H1 (cell line): ENCODE data around the gene PIP5K1C. TPM values are rescaled to one million over a fixed set of nuclear protein-coding genes. Genes with fewer than 3 reads are reported as not detected.

ENCODE experiments used
- CTCF ChIA-PET: fragments of 300-600 bp; sonication (Branson Sonifier 250); formaldehyde crosslinking; loops from one replicate; lab custom pipeline; 2021; ENCODE audit not compliant: partially characterized antibody; lab: Charles Lee
- POLR2A ChIA-PET: fragments of 300-600 bp; sonication (Branson Sonifier 250); formaldehyde crosslinking; loops from one replicate; lab custom pipeline; 2021; ENCODE audit warnings: inconsistent platforms; ENCODE audit not compliant: partially characterized antibody; lab: Charles Lee
- DNase-seq, 2 experiments: peaks; one replicate each; pipeline versions ENCODE4 v3.0.0 to v3.0.0-alpha.2; 2010 to 2022; ENCODE audit warnings: low spot score in 2 of 2, low read depth in 1 of 2, mixed read lengths in 1 of 2
- FAIRE-seq: peaks from 2 replicates; lab custom pipeline; 2011; peaks lifted over from hg19 to GRCh38; lab: Jason Lieb, UNC
- H2AFZ ChIP-seq: 2 replicates; pipeline ENCODE4 v1.8.1; 2012; ENCODE audit warnings: low read length, inconsistent platforms
- H2AK5ac ChIP-seq: 2 replicates; pipeline ENCODE4 v1.6.1; 2013; ENCODE audit warnings: low read depth, low read length
- H2BK120ac ChIP-seq: replicated peaks from 2 replicates; pipeline ENCODE3; 2013; ENCODE audit warnings: low read depth, low read length, inconsistent platforms
- H2BK12ac ChIP-seq: 2 replicates; pipeline ENCODE4 v1.6.1; 2013; ENCODE audit warnings: low read depth, low read length
- H2BK15ac ChIP-seq: 2 replicates; pipeline ENCODE4 v1.6.1; 2013; ENCODE audit warnings: low read length
- H2BK20ac ChIP-seq: 2 replicates; pipeline ENCODE4 v1.6.1; 2013; ENCODE audit warnings: low read length
- H2BK5ac ChIP-seq: 2 replicates; pipeline ENCODE4 v1.6.1; 2013; ENCODE audit warnings: low read depth, low read length
- H3K14ac ChIP-seq: 2 replicates; pipeline ENCODE4 v1.6.1; 2013; ENCODE audit warnings: inconsistent platforms; ENCODE audit not compliant: insufficient read length
- H3K18ac ChIP-seq: 2 replicates; pipeline ENCODE4 v1.6.1; 2013; ENCODE audit warnings: low read length; ENCODE audit errors: extremely low read depth
- H3K23ac ChIP-seq: 2 replicates; pipeline ENCODE4 v1.6.1; 2013; ENCODE audit warnings: inconsistent platforms; ENCODE audit not compliant: insufficient read length
- H3K23me2 ChIP-seq: 2 replicates; pipeline ENCODE4 v1.6.1; 2013; ENCODE audit warnings: low read depth, low read length
- H3K27ac ChIP-seq: 2 replicates; pipeline ENCODE4 v1.6.1; 2011; ENCODE audit warnings: low read depth, low read length, inconsistent platforms
- H3K27me3 ChIP-seq, 4 experiments: replicated peaks in 1 of 4; 1 replicate in 1 of 4; 2 replicates in 3 of 4; pipeline versions ENCODE4 v1.6.1 to v1.8.1; 2011 to 2013; ENCODE audit warnings: low read length in 3 of 4, mild to moderate bottlenecking in 3 of 4, inconsistent platforms in 2 of 4, mixed read lengths in 2 of 4, moderate library complexity in 1 of 4; ENCODE audit not compliant: control insufficient read depth in 3 of 4, insufficient read depth in 3 of 4; ENCODE audit errors: extremely low read depth in 1 of 4
- H3K36me3 ChIP-seq, 4 experiments: 2 replicates each; pipeline versions ENCODE4 v1.6.1 to v1.8.1; 2011 to 2013; ENCODE audit warnings: mild to moderate bottlenecking in 4 of 4, low read length in 3 of 4, moderate library complexity in 2 of 4, control low read depth in 1 of 4, inconsistent platforms in 1 of 4; ENCODE audit not compliant: insufficient read depth in 4 of 4, control insufficient read depth in 2 of 4
- H3K4ac ChIP-seq: replicated peaks from 2 replicates; pipeline ENCODE3; 2013; ENCODE audit warnings: low read length, low read depth, mixed read lengths, inconsistent platforms; ENCODE audit not compliant: insufficient read length
- H3K4me1 ChIP-seq, 4 experiments: replicated peaks in 1 of 4; 1 replicate in 1 of 4; 2 replicates in 3 of 4; pipeline versions ENCODE4 v1.6.1 to v1.8.1; 2011 to 2013; ENCODE audit warnings: low read length in 3 of 4, inconsistent platforms in 2 of 4, mixed read lengths in 1 of 4; ENCODE audit not compliant: insufficient read depth in 4 of 4, control insufficient read depth in 3 of 4
- H3K4me2 ChIP-seq, 2 experiments: 2 replicates each; pipeline versions ENCODE4 v1.6.1 to v1.8.1; 2011 to 2013; ENCODE audit warnings: low read depth in 2 of 2, low read length in 2 of 2, control low read depth in 1 of 2, inconsistent platforms in 1 of 2, mild to moderate bottlenecking in 1 of 2; ENCODE audit not compliant: insufficient read depth in 1 of 2
- H3K4me3 ChIP-seq, 4 experiments: fragments of 200-600, 300-600 bp in 1 of 4; sonication (generic), shearing (Covaris generic), sonication (Bioruptor Twin) in 1 of 4; 2 replicates each; pipeline versions ENCODE4 v1.5.1 to v1.8.1; 2011 to 2016; ENCODE audit warnings: low read length in 4 of 4, low read depth in 3 of 4, control low read depth in 2 of 4, inconsistent platforms in 2 of 4, mild to moderate bottlenecking in 2 of 4, mixed read lengths in 1 of 4, moderate library complexity in 1 of 4; ENCODE audit not compliant: insufficient read depth in 2 of 4; ENCODE audit errors: extremely low read depth in 1 of 4
- H3K56ac ChIP-seq: replicated peaks from 2 replicates; pipeline ENCODE3; 2013; ENCODE audit warnings: low read depth, mild to moderate bottlenecking, mixed read lengths, low read length, inconsistent platforms; ENCODE audit not compliant: insufficient read length
- H3K79me1 ChIP-seq: 2 replicates; pipeline ENCODE4 v1.6.1; 2013; ENCODE audit warnings: low read depth, low read length, control low read depth
- H3K79me2 ChIP-seq, 2 experiments: 2 replicates each; pipeline versions ENCODE4 v1.6.1 to v1.8.1; 2012 to 2013; ENCODE audit warnings: low read length in 2 of 2, mild to moderate bottlenecking in 2 of 2, inconsistent platforms in 1 of 2; ENCODE audit not compliant: insufficient read depth in 2 of 2, control insufficient read depth in 1 of 2
- H3K9ac ChIP-seq, 4 experiments: replicated peaks in 1 of 4; 1 replicate in 1 of 4; 2 replicates in 3 of 4; pipeline versions ENCODE4 v1.6.1 to v1.8.1; 2011 to 2013; ENCODE audit warnings: low read depth in 3 of 4, low read length in 3 of 4, control low read depth in 2 of 4, mild to moderate bottlenecking in 2 of 4, moderate library complexity in 2 of 4, inconsistent platforms in 1 of 4; ENCODE audit errors: extremely low read depth in 1 of 4
- H3K9me3 ChIP-seq, 2 experiments: 2 replicates each; pipeline versions ENCODE4 v1.6.1 to v1.8.1; 2012 to 2013; ENCODE audit warnings: mild to moderate bottlenecking in 2 of 2, moderate library complexity in 2 of 2, control low read depth in 1 of 2, inconsistent platforms in 1 of 2, low read depth in 1 of 2, low read length in 1 of 2, mixed read lengths in 1 of 2; ENCODE audit not compliant: insufficient read depth in 2 of 2
- H4K20me1 ChIP-seq, 2 experiments: replicated peaks in 1 of 2; 2 replicates each; pipeline versions ENCODE3 to v1.8.1; 2011 to 2013; ENCODE audit warnings: inconsistent platforms in 2 of 2, low read length in 2 of 2, mild to moderate bottlenecking in 1 of 2; ENCODE audit not compliant: insufficient read depth in 2 of 2, control insufficient read depth in 1 of 2
- H4K5ac ChIP-seq: 2 replicates; pipeline ENCODE4 v1.6.1; 2013; ENCODE audit warnings: low read length, low read depth, mixed read lengths, inconsistent platforms; ENCODE audit not compliant: insufficient read length
- H4K8ac ChIP-seq: 2 replicates; pipeline ENCODE4 v1.8.0; 2013; ENCODE audit warnings: mild to moderate bottlenecking, moderate library complexity, low read length, inconsistent platforms; ENCODE audit not compliant: insufficient read depth; ENCODE audit errors: extremely low read depth
- H4K91ac ChIP-seq: replicated peaks from 2 replicates; pipeline ENCODE3; 2013; ENCODE audit warnings: low read length, mixed read lengths, inconsistent platforms; ENCODE audit not compliant: insufficient read length
- ATF2 ChIP-seq: IDR thresholded peaks from 2 replicates; pipeline ENCODE4 v1.6.1; 2012; ENCODE audit warnings: low read length, inconsistent platforms
- BCL11A ChIP-seq, 2 experiments: IDR thresholded peaks; one replicate each; pipeline ENCODE4 v1.6.1; 2011; ENCODE audit warnings: low read depth in 2 of 2, low read length in 2 of 2, mild to moderate bottlenecking in 2 of 2
- CEBPB ChIP-seq: IDR thresholded peaks from 2 replicates; pipeline ENCODE4 v1.6.1; 2012; ENCODE audit warnings: low read depth, low read length
- EGR1 ChIP-seq: IDR thresholded peaks from 2 replicates; pipeline ENCODE4 v1.6.1; 2011; ENCODE audit warnings: low read depth, low read length, borderline replicate concordance
- MAX ChIP-seq: IDR thresholded peaks from 2 replicates; pipeline ENCODE4 v1.6.1; 2012; ENCODE audit warnings: inconsistent platforms
- PHF8 ChIP-seq: fragments of 200-600 bp; sonication (generic); conservative IDR thresholded peaks from 2 replicates; pipeline ENCODE4 v1.7.1; 2012; ENCODE audit warnings: low read depth, mild to moderate bottlenecking, inconsistent platforms, low read length, moderate library complexity
- RBBP5 ChIP-seq: IDR thresholded peaks from 2 replicates; pipeline ENCODE4 v1.7.1; 2012; ENCODE audit warnings: low read depth, mild to moderate bottlenecking, inconsistent platforms, low read length, moderate library complexity, borderline replicate concordance
- RFX5 ChIP-seq: IDR thresholded peaks from 2 replicates; pipeline ENCODE4 v1.6.1; 2011; ENCODE audit warnings: low read depth, low read length, improper control_type of control experiment, borderline replicate concordance
- SIX5 ChIP-seq: IDR thresholded peaks from 2 replicates; pipeline ENCODE4 v1.6.1; 2011; ENCODE audit warnings: mild to moderate bottlenecking, low read depth, low read length
- WGBS, 2 experiments: shearing (Covaris generic) in 1 of 2; methylation state at CpG; one replicate each; pipeline versions ENCODE4 v1.1.6 to v1.1.7; 2013 to 2015; ENCODE audit warnings: low lambda C conversion rate in 2 of 2, mixed read lengths in 2 of 2, inconsistent platforms in 1 of 2, low coverage in 1 of 2, missing lambda C conversion rate in 1 of 2; ENCODE audit not compliant: insufficient replicate concordance in 2 of 2, insufficient coverage in 1 of 2, insufficient read length in 1 of 2; ENCODE audit errors: extremely low coverage in 1 of 2, missing lambda C conversion rate in 1 of 2; 5-methylcytosine and 5-hydroxymethylcytosine counted together
- polyA plus RNA-seq, 7 experiments: library from polyadenylated mRNA; depleted of rRNA in 3 of 7; stranded (reverse) in 5 of 7; unstranded in 2 of 7; fragments of >200 nt in 5 of 7; fragments of 200-250 nt in 2 of 7; gene quantifications; 1 replicate in 5 of 7; 2 replicates in 1 of 7; 4 replicates in 1 of 7; pipeline versions ENCODE4 v1.2.1 to v1.2.3, GENCODE V29; 2011 to 2013; ENCODE audit warnings: missing spikeins in 2 of 7, mixed read lengths in 2 of 7
- total RNA-seq: library from RNA; stranded (reverse); fragmentation: NEBNext Ultra II Directional; extraction: Animal tissue kit (Norgen Biotek cat#: 25700); gene quantifications from 2 replicates; pipeline ENCODE4 v1.2.1, GENCODE V29; 2021
- TF ChIP-seq, protein P1 (sequence below): IDR thresholded peaks from 2 replicates; pipeline ENCODE4 v1.6.1; 2012; ENCODE audit warnings: inconsistent platforms

Gene PIP5K1C
- total and polyA plus RNA-seq, 2 of the 8 experiments (the other 6 are each of a cell fraction or from before 2014, with no cell fraction given): 10.6 to 32.9 TPM

GRCh38 chr19:3604987-3605343 lies 95.3 kb downstream of the PIP5K1C start:
- H2BK120ac ChIP-seq: no peak overlapping the region
- no peak overlapping the region for H2BK5ac ChIP-seq
- no peaks in the 10 kb centered on the region for H3K79me1 ChIP-seq
- peak overlapping the region; percentile 29; the same call in 1 of the 2 replicates for H2BK12ac ChIP-seq
- no peak overlapping the region for H2BK20ac ChIP-seq
- no peak overlapping the region for H2AFZ ChIP-seq
- no peak overlapping the region for H3K14ac ChIP-seq
- TF ChIP-seq PHF8 (no peak), SIX5 (no peak), MAX (no peak), RBBP5 (no peak), CEBPB (no peak), ATF2 (no peak), RFX5 (no peak), EGR1 (no peak), BCL11A (IDR thresholded peaks at IDR 0.05; ENCODE audit: low read depth in 2 of 2, low read length in 2 of 2) (no peak)
- TF ChIP-seq, protein P1, sequence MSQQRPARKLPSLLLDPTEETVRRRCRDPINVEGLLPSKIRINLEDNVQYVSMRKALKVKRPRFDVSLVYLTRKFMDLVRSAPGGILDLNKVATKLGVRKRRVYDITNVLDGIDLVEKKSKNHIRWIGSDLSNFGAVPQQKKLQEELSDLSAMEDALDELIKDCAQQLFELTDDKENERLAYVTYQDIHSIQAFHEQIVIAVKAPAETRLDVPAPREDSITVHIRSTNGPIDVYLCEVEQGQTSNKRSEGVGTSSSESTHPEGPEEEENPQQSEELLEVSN: no peak
- H3K23me2 ChIP-seq: peaks cover 18% of the 10 kb centered on the region; the same call in 1 of the 2 replicates
- H3K56ac ChIP-seq: no peak overlapping the region
- no peaks in the 10 kb centered on the region for H3K36me3 ChIP-seq
- peaks cover 0 to 16% (median 13%) of the 10 kb centered on the region in 4 experiments; a peak in 5 of 7 replicates for H3K27me3 ChIP-seq
- peaks cover 3 to 14% (median 12%) of the 10 kb centered on the region in 4 experiments for H3K4me1 ChIP-seq
- no peaks in the 10 kb centered on the region for H3K79me2 ChIP-seq
- H3K4me3 ChIP-seq: no peak overlapping the region
- H4K8ac ChIP-seq: no peak overlapping the region
- peaks cover 0 to 5% of the 10 kb centered on the region in 2 experiments for H4K20me1 ChIP-seq
- no peak overlapping the region for H4K5ac ChIP-seq
- 0 out of 2 replicates have a peak overlapping the region, but pooled peaks have one; percentile 99 for H2BK15ac ChIP-seq
- ChIA-PET CTCF (interaction anchor here (0.7 to 1.3 kb wide), 4 partner anchors 12 to 1815 kb away, joined by 3 read pairs; partner anchors contain the start of gene GIPC3), POLR2A (interaction anchor here (0.7 to 0.8 kb wide), 2 partner anchors 31 to 166 kb away, joined by 3 to 4 read pairs; no protein-coding TSS in a partner anchor)
- DNase-seq (no peak), FAIRE-seq (no peak)
- H3K4me2 ChIP-seq: no peak overlapping the region; a peak in 1 of 4 replicates
- 0 out of 2 replicates have a peak overlapping the region, but pooled peaks have one; percentile 86 for H2AK5ac ChIP-seq
- no peak overlapping the region for H3K18ac ChIP-seq
- WGBS, 2 experiments: 89% methylated on average over 11 of the region's 11 CpGs; no CpG with 5 or more reads in 1 of the 2 experiments
- no peak overlapping the region for H3K23ac ChIP-seq
- no peaks in the 10 kb centered on the region for H3K9me3 ChIP-seq
- H3K27ac ChIP-seq: no peak overlapping the region
- H4K91ac ChIP-seq: no peak overlapping the region
- no peak overlapping the region for H3K4ac ChIP-seq
- no peak overlapping the region for H3K9ac ChIP-seq
